Colonic mucosa (tissue), 4 donors: ENCODE data around the gene DNM1. TPM values are rescaled to one million over a fixed set of nuclear protein-coding genes. Genes with fewer than 3 reads are reported as not detected.
A peak's percentile ranks its signal among the peaks of the same experiment; 100 is the strongest.

Experiments
- DNase-seq: peaks from one replicate; pipeline ENCODE4 v3.0.0-alpha.2; 2020
- H3K27ac ChIP-seq: fragments of 200-600 bp; one replicate; pipeline ENCODE4 v1.8.0; 2021
- H3K27me3 ChIP-seq: fragments of 200-600 bp; one replicate; pipeline ENCODE4 v1.8.0; 2021
- H3K36me3 ChIP-seq: fragments of 200-600 bp; one replicate; pipeline ENCODE4 v1.8.0; 2021
- H3K4me1 ChIP-seq: fragments of 200-600 bp; one replicate; pipeline ENCODE4 v1.8.0; 2021; ENCODE audit warnings: mild to moderate bottlenecking
- H3K4me3 ChIP-seq: fragments of 200-600 bp; one replicate; pipeline ENCODE4 v1.8.0; 2021
- H3K9ac ChIP-seq, 2 donors: one replicate each; pipeline ENCODE4 v1.7.0; 2013; ENCODE audit warnings: control low read depth in 2 of 2, low read depth in 2 of 2, low read length in 2 of 2
- H3K9me3 ChIP-seq: fragments of 200-600 bp; one replicate; pipeline ENCODE4 v1.8.0; 2021
- intact Hi-C: fragments of 100-400 bp; cut with DNase I; formaldehyde crosslinking; loops from one replicate; pipeline ENCODE4 v1.14.1; 2022
- total RNA-seq, 2 donors: library from RNA; stranded (reverse); fragmentation: NEBNext Ultra II Directional in 1 of 2; extraction: Animal tissue kit (Norgen Biotek cat#: 25700) in 1 of 2; gene quantifications; one replicate each; pipeline ENCODE4 v1.2.1, GENCODE V29; 2021
- TF ChIP-seq, protein P1 (sequence below): fragments of 200-600 bp; IDR thresholded peaks from one replicate; pipeline ENCODE4 v1.8.0; 2022; ENCODE audit warnings: antibody characterized with exemption, mild to moderate bottlenecking
- donor health status: healthy.
- donor health status: DM: no; HTN: no; CAD: no.
- donor health status: DM: no; HTN: no; CAD: no.

Gene DNM1
- total RNA-seq, 2 donors from 2014 or later: 2.5 to 6.8 TPM

DNA sequence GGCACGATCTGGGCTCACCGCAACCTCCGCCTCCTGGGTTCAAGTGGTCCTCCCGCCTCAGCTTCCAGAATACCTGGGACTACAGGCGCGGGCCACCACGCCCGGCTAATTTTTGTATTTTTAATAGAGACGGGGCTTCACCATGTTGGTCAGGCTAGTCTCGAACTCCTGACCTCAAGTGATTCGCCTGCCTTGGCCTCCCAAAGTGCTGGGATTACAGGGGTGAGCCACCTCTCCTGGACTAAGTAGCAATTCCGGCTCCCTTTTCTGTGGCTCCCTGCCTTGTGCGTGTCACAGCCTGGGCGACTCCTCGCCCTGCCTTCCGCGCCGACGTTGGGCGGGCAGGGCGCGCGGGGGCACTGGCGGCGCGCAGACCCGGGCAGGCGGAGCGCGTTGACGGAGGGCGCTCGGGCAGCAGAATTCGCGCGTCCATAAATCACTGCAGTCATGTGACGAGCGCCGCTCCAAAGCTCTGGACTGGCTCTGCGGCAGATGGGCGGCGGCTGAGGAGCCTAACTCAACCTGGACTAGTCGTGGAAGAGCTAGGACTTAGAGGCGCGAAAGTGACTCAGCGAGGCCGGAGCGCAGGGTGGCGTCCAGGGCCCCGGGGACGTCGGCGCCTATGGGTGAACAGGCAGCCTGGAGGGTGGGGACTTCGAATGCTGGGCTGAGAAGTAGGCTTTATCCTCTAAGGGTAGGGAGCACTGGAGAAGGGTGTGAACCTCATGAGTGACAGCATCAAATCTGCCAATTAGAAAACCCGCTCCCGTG is 10.4 kb upstream of the DNM1 start:
- no peaks in the 10 kb centered on the region for H3K36me3 ChIP-seq
- no peaks in the 10 kb centered on the region for H3K27me3 ChIP-seq
- H3K27ac ChIP-seq: peak overlapping the region; percentile 89
- peaks cover 9% of the 10 kb centered on the region for H3K4me1 ChIP-seq
- TF ChIP-seq, protein P1, sequence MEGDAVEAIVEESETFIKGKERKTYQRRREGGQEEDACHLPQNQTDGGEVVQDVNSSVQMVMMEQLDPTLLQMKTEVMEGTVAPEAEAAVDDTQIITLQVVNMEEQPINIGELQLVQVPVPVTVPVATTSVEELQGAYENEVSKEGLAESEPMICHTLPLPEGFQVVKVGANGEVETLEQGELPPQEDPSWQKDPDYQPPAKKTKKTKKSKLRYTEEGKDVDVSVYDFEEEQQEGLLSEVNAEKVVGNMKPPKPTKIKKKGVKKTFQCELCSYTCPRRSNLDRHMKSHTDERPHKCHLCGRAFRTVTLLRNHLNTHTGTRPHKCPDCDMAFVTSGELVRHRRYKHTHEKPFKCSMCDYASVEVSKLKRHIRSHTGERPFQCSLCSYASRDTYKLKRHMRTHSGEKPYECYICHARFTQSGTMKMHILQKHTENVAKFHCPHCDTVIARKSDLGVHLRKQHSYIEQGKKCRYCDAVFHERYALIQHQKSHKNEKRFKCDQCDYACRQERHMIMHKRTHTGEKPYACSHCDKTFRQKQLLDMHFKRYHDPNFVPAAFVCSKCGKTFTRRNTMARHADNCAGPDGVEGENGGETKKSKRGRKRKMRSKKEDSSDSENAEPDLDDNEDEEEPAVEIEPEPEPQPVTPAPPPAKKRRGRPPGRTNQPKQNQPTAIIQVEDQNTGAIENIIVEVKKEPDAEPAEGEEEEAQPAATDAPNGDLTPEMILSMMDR: peak; percentile 44
- DNase-seq: peak; percentile 93
- intact Hi-C loops: no loop called here
- H3K9ac ChIP-seq: peak overlapping the region in 1 of 2 donors; percentile 54
- peak overlapping the region; percentile 72 for H3K4me3 ChIP-seq
- no peaks in the 10 kb centered on the region for H3K9me3 ChIP-seq

DNA sequence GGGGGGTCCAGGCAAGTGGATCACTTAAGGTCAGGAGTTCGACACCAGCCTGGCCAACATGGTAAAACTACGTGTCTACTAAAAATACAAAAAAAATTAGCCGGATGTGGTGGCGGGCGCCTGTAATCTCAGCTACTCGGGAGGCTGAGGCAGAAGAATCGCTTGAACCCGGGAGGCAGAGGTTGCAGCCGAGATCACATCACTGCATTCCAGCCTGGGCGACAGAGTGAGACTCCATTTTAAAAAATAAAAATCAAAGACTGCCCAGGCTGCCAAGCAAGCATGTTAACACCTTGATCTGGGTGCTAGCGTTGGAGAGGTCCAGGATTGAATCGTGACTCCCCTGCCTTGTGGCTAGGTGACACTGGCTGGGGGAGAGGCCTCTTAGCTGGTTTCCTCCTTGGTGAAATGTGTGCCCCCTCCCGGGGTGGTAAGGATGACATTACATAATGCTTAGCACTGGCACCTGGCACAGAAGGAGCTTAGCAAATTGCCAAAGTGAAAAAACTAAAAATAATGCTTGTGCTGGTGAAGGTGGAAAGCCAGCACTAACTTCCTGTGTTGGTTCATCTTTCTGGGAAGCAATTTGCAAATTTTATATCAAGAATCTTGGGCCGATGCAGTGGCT is 9.6 kb upstream of the DNM1 start:
- H3K27ac ChIP-seq: peak overlapping the region; percentile 89
- H3K9me3 ChIP-seq: no peaks in the 10 kb centered on the region
- intact Hi-C loops: no loop called here
- H3K27me3 ChIP-seq: no peaks in the 10 kb centered on the region
- no peaks in the 10 kb centered on the region for H3K36me3 ChIP-seq
- H3K9ac ChIP-seq: peak overlapping the region in 1 of 2 donors; percentile 54
- TF ChIP-seq, protein P1: no peak
- no peak for DNase-seq
- H3K4me1 ChIP-seq: peaks cover 9% of the 10 kb centered on the region
- H3K4me3 ChIP-seq: no peak overlapping the region

DNA sequence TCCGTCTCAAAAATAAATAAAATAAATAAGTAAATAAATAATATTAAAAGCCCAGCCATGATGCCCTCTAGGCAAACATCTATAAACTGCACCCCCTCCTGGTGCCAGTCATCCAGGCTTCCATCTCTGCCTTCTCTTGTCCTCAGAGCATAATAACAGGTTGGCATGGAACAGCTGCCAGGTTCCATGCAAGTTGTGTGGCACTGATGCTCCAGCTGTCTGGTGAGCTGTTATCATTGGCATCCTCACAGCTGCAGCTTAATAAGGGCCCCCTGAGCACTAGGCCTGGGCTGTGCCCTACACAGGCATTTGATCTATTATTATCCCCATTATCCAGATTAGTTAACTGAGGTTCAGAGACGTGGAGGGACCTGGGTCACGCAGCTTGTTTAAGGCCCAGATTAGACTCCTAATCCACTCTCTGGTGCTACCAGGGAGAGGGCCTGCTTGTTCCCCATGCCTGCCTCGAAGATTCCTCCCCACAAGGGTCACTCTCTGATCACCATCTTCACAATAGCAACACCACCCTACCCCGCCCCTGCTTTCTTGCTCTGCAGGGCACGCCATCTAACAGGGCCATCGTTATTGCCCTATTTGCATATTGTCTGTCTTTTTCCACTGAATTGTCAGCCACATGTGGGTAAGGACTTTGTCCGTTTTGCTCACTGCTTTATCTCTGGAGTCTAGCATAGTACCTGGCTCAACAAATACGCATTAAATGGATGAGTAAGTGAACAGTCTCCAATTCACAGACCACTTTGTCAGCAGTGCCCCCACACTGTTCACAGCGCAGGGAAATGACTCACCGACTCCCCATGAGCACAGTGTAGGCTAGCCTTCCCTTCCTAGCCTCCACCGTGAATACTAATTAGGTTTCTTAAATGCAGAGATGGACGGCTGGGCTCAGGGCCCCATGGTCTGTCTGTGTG is 1.5 kb upstream of the DNM1 start:
- TF ChIP-seq, protein P1: no peak
- H3K36me3 ChIP-seq: no peaks in the 10 kb centered on the region
- H3K27me3 ChIP-seq: peaks cover 12% of the 10 kb centered on the region
- intact Hi-C loops: no loop called here
- H3K9ac ChIP-seq: no peak overlapping the region
- no peak overlapping the region for H3K4me3 ChIP-seq
- H3K9me3 ChIP-seq: no peaks in the 10 kb centered on the region
- H3K27ac ChIP-seq: no peak overlapping the region
- peaks cover 7% of the 10 kb centered on the region for H3K4me1 ChIP-seq
- DNase-seq: no peak

DNA sequence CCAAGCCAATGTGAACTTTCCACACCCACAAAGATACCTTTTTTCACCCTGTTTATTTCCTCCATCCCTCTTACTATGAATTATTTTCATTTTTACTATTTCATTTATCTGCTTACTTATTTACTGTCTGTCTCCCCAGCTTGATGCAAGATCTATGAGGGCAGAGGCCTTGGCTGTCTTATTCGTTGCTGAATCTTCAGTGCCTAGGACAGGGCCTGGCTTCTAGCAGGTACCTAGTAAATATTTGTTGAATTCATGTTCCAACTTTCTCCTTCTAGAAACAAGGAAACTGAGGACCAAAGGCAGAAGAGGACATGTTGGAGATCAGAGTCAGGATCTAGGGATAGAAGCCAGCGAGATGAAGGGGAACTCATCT is 543 bp upstream of the DNM1 start:
- TF ChIP-seq, protein P1: no peak
- Histone ChIP-seq H3K36me3 (no peaks in the 10 kb centered on the region), H3K9ac (no peak overlapping the region), H3K4me1 (peaks cover 7% of the 10 kb centered on the region), H3K9me3 (no peaks in the 10 kb centered on the region), H3K27ac (no peak overlapping the region), H3K4me3 (no peak overlapping the region), H3K27me3 (peaks cover 12% of the 10 kb centered on the region)
- intact Hi-C loops: no loop called here
- no peak for DNase-seq
